Measurements from ENCODE around the gene KCNK1.
"Not testable (repeated sequence)": the region's sequence is repeated elsewhere in the genome, so short reads cannot be mapped to it uniquely, and the experiment has no call there.

KCNK1 gene

DNA sequence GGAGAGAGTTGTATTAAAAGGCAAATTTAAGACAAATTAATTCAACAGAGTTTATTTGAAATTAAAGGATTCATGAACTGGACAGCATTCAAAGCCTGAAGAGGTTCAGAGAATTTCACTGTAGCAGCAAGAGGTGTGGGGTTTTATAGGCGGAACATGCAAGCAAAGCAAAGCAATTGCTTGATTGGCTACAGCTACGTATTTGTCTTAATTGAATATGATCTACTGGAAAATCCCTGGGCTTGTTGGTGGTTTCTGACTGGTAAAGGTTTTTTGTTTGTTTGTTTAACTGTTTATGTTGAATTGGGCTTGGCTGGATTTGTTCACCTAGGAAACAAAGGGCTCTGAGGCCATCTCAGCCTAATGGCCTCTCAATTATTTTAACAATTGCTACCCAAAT is 61.5 kb downstream of the KCNK1 start:
- no peak overlapping the region for H3K4me3 ChIP-seq (replicated peaks; ENCODE audit: low read depth, low read length)
- DNase-seq (ENCODE audit: extremely low read depth, low read depth): no peak
- TF ChIP-seq, protein P1, sequence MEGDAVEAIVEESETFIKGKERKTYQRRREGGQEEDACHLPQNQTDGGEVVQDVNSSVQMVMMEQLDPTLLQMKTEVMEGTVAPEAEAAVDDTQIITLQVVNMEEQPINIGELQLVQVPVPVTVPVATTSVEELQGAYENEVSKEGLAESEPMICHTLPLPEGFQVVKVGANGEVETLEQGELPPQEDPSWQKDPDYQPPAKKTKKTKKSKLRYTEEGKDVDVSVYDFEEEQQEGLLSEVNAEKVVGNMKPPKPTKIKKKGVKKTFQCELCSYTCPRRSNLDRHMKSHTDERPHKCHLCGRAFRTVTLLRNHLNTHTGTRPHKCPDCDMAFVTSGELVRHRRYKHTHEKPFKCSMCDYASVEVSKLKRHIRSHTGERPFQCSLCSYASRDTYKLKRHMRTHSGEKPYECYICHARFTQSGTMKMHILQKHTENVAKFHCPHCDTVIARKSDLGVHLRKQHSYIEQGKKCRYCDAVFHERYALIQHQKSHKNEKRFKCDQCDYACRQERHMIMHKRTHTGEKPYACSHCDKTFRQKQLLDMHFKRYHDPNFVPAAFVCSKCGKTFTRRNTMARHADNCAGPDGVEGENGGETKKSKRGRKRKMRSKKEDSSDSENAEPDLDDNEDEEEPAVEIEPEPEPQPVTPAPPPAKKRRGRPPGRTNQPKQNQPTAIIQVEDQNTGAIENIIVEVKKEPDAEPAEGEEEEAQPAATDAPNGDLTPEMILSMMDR (IDR thresholded peaks at IDR 0.05; ENCODE audit: low read depth, low read length, missing control alignments): no peak

DNA sequence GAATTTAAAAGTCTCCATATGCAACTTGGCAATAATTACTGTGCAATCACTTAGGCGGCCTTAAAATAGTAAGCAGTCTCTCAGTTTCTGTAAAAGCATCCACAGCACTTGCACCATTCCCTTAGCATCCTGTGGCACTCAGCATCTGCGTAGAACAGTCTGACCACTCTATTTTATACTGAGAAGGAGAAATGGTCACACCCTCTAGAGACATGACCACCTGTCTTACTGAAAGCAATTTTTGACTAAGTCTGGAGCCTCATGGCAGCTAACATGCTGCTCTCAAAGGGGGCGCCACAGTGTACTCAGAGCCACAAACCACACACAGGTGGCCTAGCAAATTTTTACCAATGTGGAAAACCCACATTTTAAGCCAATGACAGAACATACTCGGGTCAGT is 62.0 kb downstream of the KCNK1 start:
- H3K4me3 ChIP-seq (replicated peaks; ENCODE audit: low read depth, low read length): no peak overlapping the region
- TF ChIP-seq, protein P1 (IDR thresholded peaks at IDR 0.05; ENCODE audit: low read depth, low read length, missing control alignments): no peak
- DNase-seq (ENCODE audit: extremely low read depth, low read depth): no peak

DNA sequence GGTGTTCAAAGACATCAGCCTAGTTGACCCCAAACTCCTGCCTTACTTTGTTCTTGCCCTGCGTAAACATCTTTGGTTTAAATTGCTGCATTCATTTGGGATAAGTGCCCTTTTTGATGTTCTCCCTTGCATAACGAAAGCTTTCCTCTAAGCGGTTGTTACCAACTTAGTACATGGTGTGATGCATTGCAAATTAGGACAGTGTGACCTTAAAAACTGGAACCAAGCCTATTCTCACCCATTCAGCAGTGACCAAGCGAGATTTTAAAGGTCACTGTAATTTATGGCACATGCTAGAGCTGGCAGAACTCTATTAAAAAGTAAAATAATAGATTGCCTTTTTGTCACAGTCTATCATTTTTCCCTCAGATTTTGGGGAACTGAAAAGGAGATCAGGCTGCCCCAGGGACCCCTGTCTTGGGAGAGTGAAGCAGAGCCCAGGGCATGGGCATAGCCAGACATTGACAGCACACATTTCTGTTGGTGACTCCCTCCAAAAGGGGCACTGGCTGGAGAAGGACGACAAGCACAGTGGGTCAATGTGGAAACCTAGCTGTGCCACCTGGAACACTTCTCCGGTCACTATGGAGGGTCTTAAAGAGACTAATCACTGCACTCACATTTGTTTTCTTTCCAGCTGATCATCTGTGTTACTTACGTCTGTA is 63.9 kb downstream of the KCNK1 start:
- no peak overlapping the region for H3K4me3 ChIP-seq (replicated peaks; ENCODE audit: low read depth, low read length)
- no peak for DNase-seq (ENCODE audit: extremely low read depth, low read depth)
- TF ChIP-seq, protein P1 (IDR thresholded peaks at IDR 0.05; ENCODE audit: low read depth, low read length, missing control alignments): no peak

DNA sequence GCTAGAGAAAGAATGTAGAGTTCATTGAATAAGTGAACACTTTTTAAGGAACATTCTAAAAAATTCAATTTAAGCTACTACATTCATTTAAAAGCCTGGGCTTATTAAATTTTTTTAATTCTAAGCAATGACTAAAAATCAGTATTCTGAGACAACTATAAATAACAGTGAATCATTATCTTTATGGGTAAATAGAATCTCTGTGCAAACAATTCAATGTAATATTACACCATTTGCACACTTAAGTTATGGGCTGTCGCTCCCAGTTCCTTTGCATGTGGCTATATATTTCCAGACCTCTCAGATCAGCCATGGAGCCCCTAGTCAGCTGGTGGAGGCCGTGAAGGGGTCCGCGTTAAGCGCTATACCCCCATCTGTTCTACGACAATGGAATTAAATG is 65.1 kb downstream of the KCNK1 start:
- no peak overlapping the region for H3K4me3 ChIP-seq (replicated peaks; ENCODE audit: low read depth, low read length)
- DNase-seq (ENCODE audit: extremely low read depth, low read depth): no peak
- TF ChIP-seq, protein P1 (IDR thresholded peaks at IDR 0.05; ENCODE audit: low read depth, low read length, missing control alignments): no peak

DNA sequence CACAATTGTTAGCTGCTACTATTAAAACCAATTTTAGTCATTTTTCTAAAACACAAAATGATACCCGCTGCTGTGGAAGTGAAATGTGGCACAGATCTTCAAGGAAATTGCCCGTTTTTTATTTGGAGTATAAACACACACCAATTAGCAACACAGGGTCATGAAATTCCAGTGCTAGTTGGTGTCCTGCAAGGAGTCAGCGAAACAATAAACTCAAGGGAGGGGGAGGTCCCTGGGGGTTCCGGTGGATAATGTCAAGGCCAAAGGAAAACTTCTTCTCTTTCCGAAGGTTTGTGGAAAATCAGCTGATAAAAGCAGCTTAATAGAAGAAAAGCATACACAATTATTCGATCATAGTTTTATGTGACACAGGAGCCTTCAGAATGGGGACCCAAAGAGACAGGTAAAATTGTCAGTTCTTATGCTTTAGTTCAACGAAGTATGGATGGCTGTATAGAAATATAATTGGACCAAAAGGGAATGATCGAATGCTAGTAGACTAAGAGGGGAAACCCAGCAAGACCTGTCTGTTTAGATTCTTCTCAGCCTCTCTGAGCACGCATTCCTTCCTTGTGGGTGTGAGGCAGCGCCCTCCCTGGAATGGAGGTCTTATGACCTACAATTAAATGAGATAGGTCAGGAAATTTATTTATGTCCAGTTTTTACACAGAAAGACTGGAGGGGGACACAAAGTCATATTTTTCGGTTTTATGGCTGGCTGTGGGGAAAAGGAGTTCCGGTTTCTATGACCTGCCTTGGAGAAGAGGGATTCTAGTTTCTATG is 65.9 kb downstream of the KCNK1 start:
- TF ChIP-seq, protein P1 (IDR thresholded peaks at IDR 0.05; ENCODE audit: low read depth, low read length, missing control alignments): no peak
- H3K4me3 ChIP-seq (replicated peaks; ENCODE audit: low read depth, low read length): no peak overlapping the region
- DNase-seq (ENCODE audit: extremely low read depth, low read depth): no peak

DNA sequence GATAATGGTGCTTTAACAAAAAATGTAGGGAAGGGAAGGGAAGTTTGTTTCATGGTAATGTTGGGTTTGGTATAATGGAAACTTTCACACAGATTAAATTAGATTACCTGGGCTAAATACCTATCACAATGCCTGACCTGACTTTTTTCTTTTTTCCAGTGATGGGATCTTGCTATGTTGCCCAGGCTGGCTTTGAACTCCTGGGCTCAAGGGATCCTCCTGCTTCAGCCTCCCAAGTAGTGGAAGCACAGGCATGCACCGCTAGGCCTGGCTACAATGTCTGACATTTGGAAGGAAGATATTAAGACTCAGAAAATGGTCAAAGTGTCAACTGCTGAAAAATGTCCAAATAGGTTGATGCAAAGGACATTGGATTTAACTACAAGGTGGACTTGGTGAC is 67.4 kb downstream of the KCNK1 start:
- TF ChIP-seq, protein P1 (IDR thresholded peaks at IDR 0.05; ENCODE audit: low read depth, low read length, missing control alignments): no peak
- no peak overlapping the region for H3K4me3 ChIP-seq (replicated peaks; ENCODE audit: low read depth, low read length)
- DNase-seq (ENCODE audit: extremely low read depth, low read depth): no peak

DNA sequence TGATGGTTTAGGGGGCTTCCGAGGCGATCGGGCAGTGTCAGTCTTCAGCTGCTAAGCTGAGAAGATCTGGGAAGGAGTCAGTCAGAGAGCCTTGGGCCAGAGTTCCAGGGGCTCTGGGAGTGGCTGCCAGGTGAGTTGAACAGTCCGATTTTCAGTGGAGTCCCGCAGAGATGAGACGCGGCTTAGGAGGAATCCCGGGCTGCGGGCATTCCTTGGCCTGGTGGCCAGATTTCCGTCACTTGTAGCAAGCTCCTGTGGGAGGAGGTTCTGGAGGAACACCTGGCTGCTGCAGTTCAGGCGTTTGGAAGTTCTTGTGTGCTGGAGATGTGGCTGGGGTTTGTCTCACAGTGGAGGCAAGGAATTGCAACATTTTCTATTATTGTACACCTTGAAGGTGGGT is 72.7 kb downstream of the KCNK1 start:
- DNase-seq (ENCODE audit: extremely low read depth, low read depth); H3K4me3 ChIP-seq (replicated peaks; ENCODE audit: low read depth, low read length): not testable (repeated sequence)
